GM10266 (cell line): ENCODE results near the gene HSPA12A.

Experiments used
- DNase-seq: peaks from one replicate; pipeline ENCODE4 v3.0.0; 2012; ENCODE audit errors: extremely low spot score
- CTCF ChIP-seq: IDR thresholded peaks from 2 replicates; pipeline ENCODE4 v1.5.1; 2012; ENCODE audit warnings: mild to moderate bottlenecking, low read depth; ENCODE audit not compliant: control insufficient read depth, insufficient read depth; ENCODE audit errors: missing control alignments

HSPA12A gene

DNA sequence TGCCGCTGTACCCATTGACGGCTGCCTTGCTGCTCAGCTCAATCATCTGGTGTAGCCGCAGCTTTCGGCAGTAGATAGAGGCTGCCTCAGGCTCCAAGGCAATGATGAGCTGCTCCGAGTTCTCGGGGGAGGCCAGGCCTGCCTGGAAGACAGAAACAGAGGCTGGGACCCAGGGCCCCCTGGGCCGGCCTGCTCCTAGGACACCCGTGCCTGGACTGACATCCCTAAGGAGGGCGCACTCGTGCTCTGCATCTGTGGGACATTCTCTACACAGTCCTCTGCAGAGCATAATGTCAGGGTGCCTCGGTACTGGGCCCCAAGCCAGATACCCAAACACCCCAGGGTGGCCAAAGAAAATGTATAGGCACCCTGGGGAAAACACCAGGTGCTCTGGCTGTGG, 58.5 kb downstream of the HSPA12A start:
- no peak for DNase-seq
- TF ChIP-seq CTCF, result no peak

- DNase-seq, result no peak
- TF ChIP-seq CTCF, result no peak
These were observed 59.2 kb downstream of the HSPA12A start for GRCh38 chr10:116683166-116683565.

DNA sequence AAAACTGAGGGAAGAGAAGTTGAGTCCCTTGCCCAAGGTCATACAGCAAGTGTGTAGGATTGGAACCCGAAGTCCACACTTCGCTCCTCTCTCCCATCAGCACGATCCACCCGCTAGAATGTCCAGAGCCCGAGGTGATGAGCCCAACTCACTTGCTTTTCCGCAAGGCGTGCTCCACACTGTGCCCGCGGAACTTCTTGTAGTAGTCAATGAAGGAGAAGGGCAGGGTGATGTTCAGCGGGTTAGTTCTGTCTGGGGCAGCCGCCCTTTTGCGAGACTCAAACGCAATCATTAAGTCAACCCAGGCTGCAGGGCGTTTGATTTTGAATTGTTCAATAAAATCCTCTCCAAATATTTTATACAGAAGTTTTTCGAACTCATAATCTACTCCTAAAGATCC, 63.0 kb downstream of the HSPA12A start:
- TF ChIP-seq CTCF, result no peak
- no peak for DNase-seq

GRCh38 chr10:116676633-116677032, 65.7 kb downstream of the HSPA12A start:
- DNase-seq, result no peak
- no peak for TF ChIP-seq CTCF

- DNase-seq, result no peak
- no peak for TF ChIP-seq CTCF
These were observed 66.2 kb downstream of the HSPA12A start for GRCh38 chr10:116676118-116676517.

DNA sequence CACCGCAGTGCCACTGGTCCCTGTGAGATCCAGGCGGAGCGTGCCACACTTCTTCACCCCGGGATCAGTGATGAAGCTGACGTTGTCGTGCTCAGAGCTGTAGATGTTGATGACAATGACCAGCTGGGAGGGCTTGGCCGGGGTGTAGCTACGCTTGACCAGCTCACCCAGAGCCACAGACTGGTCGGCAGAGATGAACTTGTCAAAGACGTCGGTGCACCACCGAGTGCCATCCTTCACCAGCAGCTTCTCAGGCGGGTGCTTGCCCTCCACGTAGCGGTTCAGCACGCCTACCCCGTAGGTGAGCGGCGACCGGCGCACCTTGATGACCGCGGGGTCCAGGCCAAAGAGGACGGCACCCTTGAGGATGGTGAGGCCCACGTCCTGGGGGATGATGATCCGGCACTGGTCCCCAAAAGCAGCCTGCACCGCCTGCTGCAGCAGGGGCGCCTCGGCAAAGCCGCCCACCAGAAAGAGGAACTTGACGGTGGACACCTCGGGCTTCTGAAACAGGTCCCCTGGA, 67.4 kb downstream of the HSPA12A start:
- DNase-seq, result no peak
- TF ChIP-seq CTCF, result no peak

DNA sequence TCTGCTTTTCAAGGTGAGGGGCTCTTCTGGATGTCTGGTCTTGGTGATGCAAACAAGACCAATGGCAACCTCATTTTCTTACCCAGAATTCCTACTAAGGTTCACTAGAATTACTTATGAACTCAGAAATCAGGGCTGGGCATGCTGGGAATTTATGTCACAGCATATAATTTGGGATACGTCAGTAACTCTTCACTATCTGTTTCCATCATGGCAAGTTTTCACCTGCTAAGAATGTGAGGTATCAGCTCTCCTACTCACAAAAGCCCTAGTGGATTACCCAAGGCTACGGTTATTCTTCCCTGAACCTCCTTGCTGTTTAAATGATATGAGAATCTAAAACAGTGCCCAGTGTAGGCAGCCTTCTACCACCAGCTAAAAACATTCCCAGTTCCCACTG, 68.5 kb downstream of the HSPA12A start:
- TF ChIP-seq CTCF, result no peak
- no peak for DNase-seq
